ENCODE results near the gene ZNF23.
A peak's percentile ranks its signal among the peaks of the same experiment; 100 is the strongest.
"Not testable (repeated sequence)": the region's sequence is repeated elsewhere in the genome, so short reads cannot be mapped to it uniquely, and the experiment has no call there.

Gene ZNF23

DNA sequence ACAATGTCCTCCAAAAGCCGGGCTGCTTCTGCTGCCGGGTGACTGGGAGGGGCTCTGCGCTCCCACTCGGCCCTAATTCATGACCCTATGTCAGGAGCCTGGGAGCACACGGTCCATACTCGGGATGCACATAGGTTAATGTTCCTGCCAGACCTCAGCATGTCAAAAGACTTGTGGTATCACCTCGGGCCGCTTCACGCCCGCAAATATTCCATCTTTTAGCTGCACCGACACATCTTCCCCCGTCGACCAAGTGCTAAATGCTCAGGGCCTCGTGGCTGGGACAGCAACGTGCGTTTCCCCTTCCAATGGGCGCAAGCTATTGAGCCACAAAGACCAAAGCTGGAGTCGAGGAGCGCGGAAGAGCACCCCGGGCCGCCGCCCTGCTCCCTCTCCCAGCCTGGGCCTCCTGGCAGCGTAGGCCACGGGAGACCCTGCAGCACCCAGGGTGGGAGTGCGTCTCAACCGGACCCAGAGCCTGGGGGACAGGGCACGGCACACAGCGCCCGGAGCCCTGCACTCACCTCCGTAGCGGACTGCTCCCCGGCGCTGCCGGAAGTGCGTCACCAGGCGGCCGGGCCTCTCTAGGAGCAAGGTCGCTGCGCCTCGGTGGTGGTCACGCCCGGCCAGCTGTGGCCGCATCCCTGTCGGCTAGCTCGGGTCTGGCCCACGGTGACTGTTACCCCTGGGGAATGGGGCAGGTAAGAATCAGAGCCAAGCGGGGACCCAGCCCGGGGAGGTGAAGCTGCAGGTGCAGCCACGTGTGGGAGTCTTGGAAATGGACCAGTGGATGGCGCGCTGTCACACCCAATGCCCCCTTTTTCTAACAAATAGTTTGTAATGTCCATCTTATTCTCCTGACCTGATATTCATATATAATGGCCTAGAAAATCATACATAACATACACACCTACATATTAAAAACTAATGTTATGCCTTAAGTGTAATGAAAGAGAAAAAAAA lies at the start of gene ZNF23:
Gene ZNF23 (minus strand): TSS at position 562 of the 963 bp plus-strand sequence. CDS start 5,451 bp downstream, outside the sequence.
- peak; percentile 67 for DNase-seq (ENCODE audit: low read depth)

DNA sequence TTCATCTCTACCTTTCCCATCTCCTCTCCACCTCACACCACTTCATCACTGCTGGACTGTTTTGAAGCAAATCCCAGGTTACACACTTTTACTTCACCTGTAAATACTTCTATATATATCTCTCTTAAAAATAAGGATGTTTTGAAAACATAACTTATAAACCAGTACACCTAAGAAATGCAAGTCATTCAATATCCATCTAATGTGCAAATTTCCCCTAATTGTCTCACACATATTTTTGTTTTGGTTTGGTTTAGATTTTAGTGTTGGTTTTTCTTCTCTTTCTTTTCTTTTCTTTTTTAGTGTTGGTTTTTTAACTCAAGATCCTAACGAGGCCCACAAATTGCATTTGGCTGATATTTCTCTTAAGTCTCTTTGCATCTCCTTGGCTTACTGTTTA lies 45.0 kb upstream of the ZNF23 start:
- no peak for DNase-seq (ENCODE audit: low read depth)

DNA sequence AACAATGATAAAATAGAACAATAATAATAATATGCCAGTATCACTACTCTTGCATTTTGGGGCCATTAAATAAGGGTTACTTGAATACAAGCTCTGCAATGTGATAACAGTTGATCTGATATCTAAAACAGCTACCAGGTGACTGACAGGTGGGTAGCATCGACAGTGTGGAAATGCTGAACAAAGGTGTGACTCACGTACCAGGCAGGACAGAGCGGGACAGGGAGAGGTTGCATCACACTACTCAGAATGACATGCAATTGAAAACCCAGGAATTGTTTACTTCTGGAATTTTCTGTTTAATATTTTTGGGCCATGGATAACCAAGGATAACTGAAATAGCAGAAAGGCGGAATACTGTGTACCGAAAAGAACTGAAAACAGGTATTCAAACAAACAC lies 42.9 kb upstream of the ZNF23 start:
- no peak for DNase-seq (ENCODE audit: low read depth)

DNA sequence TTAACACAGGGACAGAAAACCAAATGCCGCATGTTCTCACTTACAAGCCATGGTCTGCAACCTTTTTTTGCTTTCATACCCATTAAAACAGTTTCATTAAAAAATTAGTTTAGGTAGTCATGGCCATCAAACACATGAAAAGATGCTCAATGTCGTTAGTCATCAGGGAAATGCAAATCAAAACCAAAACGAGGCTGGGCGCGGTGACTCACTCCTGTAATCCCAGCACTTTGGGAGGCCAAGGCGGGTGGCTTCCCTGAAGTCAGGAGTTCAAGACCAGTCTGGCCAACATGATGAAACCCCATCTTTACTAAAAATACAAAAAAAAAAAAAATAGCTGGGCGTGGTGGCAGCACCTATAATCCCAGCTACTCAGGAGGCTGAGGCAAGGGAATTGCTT lies 42.0 kb upstream of the ZNF23 start:
- DNase-seq (ENCODE audit: low read depth): not testable (repeated sequence)

DNA sequence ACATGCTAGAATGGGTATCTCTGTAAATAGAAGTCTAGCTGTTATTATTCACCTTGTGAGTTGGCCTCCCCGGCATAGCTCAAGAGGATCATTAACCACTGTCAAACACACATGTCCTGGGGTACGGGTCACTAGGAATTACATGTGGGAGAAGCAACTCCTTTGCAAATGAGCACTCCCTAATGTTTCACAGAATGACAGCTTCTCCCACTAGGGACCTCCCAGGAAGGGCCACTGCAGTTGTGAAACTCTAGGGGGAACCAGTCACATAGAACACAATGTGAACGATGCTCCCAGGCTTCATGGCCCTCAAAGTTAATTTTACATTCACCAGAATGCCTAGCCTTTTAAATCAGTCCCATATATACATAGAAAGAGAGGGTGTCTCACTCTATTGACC lies 39.5 kb upstream of the ZNF23 start:
- DNase-seq (ENCODE audit: low read depth): no peak

DNA sequence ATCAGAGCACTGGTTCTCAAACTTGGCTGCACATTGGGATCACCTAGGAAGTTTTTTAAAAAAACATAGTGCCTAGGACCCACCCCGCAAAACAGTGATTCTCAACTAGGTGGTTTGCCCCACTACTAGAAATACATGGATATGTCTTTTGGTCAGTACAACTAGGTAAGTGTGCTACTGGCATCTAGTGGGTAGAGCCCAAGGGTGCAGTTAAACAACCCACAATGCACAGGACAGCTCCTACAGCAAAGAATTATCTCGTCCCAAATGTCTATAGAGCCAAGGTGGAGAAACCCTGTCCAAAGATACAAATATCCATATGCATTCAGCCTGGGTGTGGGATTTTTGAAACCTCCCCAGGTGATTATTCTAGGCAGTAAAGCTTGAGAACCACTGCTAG lies 38.9 kb upstream of the ZNF23 start:
- no peak for DNase-seq (ENCODE audit: low read depth)

DNA sequence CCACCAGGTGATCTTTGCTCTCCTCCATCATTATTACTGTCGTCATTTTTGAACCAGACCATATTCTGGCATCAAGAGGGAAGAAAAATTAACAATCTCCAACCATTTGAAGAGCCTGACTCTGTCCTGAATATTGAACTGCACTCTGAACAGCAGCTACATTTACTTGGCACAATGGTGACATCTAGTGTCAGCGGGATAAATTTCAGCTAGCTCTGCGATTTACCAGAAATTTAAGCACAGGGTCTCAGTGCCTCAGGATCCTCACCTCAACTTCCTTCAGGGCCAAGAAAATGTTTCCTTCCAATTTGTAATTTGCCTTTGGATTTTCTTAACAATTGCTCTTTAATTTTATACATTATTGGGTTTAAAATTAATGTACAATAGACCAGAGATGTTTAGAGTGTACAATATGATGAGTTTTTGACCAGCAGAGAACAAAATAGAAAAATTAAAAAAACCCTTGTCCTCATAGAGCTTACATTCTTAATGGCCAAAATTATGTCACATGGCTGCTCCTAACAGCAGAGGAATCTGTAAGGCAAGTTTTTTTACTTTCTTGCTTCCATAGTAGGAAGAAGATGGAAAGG lies 37.8 kb upstream of the ZNF23 start:
- no peak for DNase-seq (ENCODE audit: low read depth)

DNA sequence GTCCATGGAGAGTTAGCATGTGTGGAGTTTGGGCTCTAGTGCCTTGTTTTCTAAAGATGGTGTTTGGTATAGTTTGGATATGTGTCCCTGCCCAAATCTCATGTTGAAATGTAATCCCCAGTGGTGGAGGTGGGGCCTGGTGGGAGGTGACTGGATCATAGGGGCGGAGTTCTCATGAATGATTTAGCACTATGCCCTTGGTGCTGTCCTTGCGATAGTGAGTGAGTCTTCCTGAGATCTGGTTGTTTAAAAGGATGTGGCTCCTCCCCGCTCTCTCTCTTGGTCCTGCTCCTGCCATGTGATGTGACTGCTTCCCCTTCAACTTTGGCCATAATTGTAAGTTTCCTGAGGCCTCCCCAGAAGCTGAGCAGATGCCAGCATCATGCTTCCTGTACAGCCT lies 36.0 kb upstream of the ZNF23 start:
- DNase-seq (ENCODE audit: low read depth): no peak

DNA sequence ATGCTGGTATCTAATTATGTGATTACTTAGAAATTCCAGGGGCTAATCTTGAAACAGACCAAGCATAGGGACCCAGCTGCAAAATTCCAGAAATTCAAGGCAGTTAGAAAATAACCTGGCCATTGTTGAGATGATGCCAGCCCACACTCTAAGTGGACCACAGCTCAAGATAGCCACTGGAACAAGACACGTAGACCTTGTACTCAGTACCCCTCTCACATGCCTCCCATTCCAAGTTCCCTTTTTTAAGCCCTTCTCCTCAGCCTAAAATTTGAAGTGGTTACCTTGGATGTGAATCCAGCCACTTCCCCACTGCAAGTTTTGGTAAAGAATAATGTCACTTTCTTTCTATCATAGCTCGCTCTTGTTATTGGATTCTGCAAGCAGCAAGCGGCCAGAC lies 31.2 kb upstream of the ZNF23 start:
- DNase-seq (ENCODE audit: low read depth): no peak

DNA sequence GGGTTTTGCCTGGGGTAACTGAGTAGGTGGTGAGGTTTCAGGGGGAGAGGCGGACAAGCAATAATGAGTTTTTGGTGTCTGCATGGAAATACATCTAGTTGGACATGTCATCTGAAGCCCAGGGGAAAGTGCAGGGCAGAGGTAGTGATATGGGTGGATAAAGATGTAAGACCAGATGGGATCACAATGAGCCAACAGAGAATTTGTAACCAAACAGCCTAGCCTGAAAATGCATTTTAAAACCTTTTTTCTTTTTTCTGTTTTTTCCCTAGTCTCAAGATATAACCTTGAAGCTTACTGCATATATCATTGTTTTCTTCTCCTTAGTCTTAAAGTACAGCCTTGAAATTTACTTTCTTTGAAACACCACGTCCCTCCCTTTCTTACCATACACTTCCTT lies 30.7 kb upstream of the ZNF23 start:
- DNase-seq (ENCODE audit: low read depth): no peak

DNA sequence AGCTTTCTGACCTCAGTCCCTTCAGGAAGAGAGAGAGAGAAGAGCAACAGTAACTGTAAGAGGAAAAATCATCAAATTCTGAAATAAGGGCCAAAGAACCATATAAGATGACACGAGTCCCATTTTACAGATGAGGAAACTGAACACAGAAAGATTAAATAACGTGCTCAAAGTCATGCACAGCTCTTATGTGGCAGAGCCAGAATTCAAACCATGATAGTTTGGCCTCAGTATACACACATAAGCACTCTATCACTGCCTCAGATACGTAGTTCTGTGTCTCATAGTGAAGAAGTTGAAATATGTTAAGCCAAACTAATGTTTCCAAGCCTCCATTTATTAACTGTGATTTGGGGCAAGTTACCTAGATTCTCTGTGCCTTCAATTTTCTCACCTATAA lies 29.0 kb upstream of the ZNF23 start:
- no peak for DNase-seq (ENCODE audit: low read depth)

DNA sequence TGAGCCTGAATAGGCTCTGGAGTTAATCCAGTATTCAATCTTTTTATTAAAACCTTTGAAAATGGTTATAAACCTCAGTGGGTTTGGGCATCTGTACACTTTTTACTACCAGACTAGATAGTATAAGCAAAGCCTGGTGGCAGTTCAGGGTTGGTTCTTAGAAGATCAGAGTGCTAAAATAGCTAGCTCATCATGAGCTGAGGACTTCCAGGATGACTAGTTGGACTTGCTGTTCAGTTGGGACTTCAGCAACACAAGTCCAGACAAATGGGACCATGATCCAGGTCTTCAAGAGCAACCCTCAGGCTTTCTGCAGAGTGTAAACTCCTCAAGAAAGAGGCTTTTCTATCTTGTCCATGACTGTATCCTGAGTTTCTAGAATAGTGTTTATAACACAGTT lies 28.3 kb upstream of the ZNF23 start:
- no peak for DNase-seq (ENCODE audit: low read depth)

DNA sequence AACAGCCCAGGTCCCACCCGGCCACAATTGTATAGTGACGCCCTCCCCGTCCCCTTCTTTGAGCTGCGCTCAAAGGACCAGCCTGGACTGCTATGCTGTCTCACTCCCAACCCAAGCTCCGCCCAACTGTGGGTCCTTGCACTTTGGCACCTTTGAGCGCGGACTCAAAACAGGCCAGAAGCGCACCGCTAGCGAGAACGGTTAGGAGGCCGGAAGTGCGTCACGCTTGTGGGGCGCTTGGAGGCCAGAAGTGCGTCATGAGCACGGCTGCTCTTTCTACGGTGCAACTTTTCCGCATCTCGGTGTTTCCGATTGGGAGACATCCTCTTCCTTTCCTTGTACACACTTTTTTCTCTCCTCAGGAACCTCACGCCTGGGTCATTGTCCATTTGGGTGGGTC lies 27.1 kb upstream of the ZNF23 start, which contains the start of gene ZNF19:
Gene ZNF19 (minus strand): TSS at position 203 of the 400 bp plus-strand sequence. CDS start 7,210 bp downstream, outside the sequence.
- no peak for DNase-seq (ENCODE audit: low read depth)

DNA sequence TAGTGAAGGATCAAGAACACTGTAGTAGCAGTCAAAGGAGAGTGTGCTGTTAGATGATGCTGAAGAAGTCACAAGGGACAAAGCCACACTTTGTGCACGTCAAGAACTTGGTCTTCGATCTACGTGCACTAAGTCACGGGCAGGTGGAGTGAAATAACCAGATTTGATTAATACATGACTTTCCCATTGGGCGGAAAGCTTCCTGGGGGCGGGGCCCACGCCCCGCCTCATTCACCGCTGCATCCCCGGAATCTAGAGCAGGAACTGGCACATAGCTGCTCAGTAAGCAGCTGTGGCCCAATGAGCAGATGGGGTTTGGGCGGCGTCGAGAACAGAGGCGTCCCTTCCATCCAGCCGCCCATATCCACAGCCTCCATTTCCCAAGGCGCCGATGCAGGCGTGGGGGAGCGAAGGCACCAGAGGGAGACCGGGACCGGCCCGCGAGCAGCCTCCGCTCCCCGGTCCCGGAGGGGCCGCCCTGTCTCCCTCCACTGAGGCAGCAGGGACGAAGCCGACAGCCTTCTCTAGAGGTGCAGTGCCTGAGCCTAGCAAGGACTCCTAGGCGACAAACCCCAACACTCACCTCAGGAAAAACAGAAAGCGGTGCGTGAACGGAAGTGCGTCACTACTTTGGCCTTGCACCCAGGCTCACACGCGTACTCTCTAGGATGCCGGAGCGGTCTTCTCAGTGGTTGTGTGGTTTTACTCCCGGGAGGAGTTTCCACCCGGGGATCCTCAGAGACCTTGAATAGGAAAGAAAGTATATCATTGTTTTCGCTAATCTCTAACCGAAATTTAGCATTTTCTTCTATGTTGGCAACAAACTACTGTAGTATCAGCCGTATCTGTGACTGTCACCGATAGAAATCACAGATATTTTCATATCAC lies 22.2 kb upstream of the ZNF23 start:
- peak; percentile 64 for DNase-seq (ENCODE audit: low read depth)

DNA sequence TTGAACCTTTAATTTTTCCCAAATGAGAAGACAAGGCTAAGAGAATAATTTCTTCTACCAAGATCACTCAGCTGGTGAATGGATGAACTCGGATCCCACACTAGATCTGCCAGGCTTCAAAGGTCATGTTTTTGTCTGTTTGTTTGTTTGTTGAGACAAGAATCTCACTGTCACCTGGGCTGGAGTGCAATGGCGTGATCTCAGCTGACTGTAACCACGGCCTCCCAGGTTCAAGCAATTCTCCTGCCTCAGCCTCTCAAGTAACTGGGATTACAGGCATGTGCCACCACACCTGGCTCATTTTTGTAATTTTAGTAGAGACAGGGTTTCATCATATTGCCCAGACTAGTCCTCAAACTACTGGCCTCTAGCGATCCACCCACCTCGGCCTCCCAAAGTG lies 20.5 kb upstream of the ZNF23 start:
- DNase-seq (ENCODE audit: low read depth): no peak

DNA sequence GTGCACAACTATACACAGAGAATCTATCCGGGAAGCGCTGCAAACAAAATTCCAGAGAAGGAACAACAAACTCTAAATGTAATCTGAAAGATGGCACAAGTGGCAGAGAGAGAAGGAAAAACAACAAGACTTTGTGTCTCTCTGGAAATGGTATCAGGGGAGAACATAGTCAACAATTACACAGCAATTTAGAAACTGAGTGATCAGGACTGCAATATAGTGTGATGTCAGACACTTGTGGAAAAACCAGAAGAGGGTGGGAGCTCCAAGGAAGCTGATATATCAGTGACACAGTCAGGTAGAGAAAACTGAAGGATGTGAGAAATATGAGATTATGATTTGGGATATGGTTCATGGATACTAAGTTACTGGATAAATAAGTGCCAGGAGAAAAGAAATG lies 18.9 kb upstream of the ZNF23 start:
- DNase-seq (ENCODE audit: low read depth): no peak

DNA sequence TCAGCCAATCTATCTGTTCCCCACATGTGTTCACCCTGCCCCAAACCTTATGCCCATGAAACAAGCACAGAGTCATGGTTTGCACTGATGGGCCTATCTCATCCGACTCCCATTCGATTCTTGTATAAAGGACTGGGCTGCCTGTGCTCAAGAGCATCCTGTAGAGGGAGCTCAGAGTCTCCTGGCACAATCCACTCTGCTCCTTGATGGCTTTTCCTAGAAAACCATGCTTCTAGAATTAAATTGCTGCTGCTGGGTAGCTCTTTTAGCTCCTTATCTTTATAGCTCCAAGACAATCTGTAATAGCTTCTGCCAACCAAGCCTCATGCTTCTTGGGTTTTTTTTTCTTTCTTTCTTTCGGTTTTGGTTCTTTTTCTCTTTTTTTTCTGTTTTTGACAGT lies 17.4 kb upstream of the ZNF23 start:
- DNase-seq (ENCODE audit: low read depth): no peak

DNA sequence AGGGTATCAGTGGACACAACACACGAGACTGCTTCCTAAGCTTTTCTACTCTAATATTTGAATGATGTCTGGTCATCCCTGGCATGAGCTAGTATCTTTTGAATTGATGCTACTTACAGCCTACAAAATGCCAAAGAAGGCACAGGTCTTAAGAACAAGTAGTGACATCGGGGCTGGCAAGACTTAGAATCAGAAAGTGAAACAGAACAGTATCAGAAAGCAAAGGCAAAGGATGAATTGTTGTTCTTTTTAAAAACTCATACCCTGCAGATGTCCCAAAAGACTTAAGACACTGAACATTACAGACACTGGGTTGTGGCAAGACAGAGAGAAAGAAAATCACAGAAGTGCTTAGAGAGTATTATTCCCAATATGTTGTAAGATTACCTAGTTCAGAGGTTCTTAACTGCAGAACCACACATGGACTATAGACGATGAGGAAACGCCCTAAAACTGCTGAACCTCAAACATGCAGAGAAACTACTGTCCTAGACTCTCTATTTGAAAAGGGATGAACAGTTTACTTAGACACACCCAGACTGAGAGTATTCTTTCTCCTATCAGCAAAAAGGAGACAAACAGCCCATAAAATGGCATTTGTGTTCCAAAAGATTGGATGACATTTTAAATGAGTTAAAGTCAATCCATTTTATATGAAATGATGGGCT lies 14.5 kb upstream of the ZNF23 start:
- no peak for DNase-seq (ENCODE audit: low read depth)

DNA sequence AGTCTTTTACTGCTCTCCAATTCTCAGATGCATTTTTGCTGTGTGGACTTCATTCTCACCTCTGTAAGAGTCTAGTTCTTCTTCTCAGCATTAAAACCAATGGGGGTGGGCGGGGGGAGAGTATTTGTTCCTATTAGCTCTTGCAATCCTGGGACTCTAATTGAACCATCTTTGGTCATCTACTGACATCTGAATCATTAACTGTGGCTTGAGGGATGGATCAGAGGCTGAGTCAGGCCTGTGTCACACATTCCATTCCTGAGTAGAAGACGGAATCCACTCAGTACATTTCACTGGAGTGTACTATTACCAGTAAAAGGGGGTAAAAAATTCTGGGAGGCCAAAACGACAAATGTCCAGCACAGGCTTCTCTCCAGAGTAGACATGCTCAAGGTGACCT lies 12.8 kb upstream of the ZNF23 start:
- no peak for DNase-seq (ENCODE audit: low read depth)

DNA sequence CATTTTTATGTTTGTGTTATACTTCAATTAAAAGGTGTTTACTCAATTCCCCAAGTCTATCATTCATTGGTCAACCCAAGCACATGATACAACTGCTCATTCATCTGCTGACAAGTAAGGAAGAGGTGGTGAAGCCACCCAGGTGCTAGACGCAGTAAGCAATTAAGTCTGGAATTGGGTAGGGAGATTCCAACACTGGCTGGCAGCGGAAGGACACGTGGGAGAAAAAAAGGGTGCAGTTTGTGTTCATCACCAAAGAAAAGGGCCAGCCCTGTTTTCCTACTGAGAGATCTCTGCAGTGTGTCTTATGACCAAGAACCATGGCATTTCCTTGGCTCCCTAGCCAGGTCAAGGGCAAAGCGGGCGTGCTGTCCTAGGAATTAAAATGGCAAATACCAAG lies 11.8 kb upstream of the ZNF23 start:
- DNase-seq (ENCODE audit: low read depth): no peak

DNA sequence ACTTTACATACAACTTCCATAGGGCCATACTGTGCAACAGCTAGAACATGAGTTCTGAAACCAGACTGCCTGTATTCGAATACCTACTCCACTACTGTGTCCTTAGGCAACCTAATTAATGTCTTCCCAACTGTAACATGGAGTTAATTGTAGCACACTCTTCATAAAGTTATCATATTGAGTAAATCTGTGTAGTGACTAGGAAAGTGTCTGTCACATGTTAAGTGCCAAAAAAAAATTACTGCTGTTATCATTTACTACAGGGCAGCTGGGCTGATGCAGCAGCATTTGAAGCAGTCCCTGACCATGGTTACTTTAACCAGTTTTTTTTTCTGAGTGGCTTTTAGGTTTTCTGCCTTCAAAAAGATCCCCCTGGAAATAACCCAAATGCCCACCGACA lies 10.9 kb upstream of the ZNF23 start:
- no peak for DNase-seq (ENCODE audit: low read depth)

DNA sequence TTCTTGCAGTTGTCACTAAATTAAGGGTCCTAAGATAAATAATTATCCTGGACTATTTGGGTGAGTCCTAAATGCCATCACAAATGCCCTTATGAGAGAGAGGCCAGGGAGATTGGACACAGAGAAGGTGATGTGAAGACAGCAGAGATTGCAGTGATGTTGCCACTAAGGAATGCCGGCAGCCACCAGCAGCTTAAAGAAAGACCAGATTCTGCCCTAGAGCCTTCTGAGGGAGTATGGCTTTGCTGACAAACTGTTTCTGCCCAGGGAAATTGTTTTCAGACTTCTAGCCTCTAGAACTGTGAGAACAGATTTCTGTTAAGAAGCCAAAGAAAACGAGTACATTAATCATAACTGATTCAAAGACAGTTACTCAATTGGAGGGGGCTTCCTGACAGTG lies 10.0 kb upstream of the ZNF23 start:
- no peak for DNase-seq (ENCODE audit: low read depth)
